AG08395 (cell line): ENCODE measurements around the gene NOMO2.
A peak's percentile ranks its signal among the peaks of the same experiment; 100 is the strongest.
"Not testable (repeated sequence)": the region's sequence is repeated elsewhere in the genome, so short reads cannot be mapped to it uniquely, and the experiment has no call there.

Experiments used
- DNase-seq: peaks from one replicate; pipeline ENCODE4 v3.0.0; 2012; ENCODE audit warnings: mixed read lengths, low spot score

NOMO2 gene, protein sequence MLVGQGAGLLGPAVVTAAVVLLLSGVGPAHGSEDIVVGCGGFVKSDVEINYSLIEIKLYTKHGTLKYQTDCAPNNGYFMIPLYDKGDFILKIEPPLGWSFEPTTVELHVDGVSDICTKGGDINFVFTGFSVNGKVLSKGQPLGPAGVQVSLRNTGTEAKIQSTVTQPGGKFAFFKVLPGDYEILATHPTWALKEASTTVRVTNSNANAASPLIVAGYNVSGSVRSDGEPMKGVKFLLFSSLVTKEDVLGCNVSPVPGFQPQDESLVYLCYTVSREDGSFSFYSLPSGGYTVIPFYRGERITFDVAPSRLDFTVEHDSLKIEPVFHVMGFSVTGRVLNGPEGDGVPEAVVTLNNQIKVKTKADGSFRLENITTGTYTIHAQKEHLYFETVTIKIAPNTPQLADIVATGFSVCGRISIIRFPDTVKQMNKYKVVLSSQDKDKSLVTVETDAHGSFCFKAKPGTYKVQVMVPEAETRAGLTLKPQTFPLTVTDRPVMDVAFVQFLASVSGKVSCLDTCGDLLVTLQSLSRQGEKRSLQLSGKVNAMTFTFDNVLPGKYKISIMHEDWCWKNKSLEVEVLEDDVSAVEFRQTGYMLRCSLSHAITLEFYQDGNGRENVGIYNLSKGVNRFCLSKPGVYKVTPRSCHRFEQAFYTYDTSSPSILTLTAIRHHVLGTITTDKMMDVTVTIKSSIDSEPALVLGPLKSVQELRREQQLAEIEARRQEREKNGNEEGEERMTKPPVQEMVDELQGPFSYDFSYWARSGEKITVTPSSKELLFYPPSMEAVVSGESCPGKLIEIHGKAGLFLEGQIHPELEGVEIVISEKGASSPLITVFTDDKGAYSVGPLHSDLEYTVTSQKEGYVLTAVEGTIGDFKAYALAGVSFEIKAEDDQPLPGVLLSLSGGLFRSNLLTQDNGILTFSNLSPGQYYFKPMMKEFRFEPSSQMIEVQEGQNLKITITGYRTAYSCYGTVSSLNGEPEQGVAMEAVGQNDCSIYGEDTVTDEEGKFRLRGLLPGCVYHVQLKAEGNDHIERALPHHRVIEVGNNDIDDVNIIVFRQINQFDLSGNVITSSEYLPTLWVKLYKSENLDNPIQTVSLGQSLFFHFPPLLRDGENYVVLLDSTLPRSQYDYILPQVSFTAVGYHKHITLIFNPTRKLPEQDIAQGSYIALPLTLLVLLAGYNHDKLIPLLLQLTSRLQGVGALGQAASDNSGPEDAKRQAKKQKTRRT

GRCh38 chr16:18561727-18562314 lies at the start of gene NOMO2:
Gene NOMO2 (minus strand): TSS chr16:18562097. CDS start chr16:18562040, 57 bp downstream.
- DNase-seq = not testable (repeated sequence)

DNA sequence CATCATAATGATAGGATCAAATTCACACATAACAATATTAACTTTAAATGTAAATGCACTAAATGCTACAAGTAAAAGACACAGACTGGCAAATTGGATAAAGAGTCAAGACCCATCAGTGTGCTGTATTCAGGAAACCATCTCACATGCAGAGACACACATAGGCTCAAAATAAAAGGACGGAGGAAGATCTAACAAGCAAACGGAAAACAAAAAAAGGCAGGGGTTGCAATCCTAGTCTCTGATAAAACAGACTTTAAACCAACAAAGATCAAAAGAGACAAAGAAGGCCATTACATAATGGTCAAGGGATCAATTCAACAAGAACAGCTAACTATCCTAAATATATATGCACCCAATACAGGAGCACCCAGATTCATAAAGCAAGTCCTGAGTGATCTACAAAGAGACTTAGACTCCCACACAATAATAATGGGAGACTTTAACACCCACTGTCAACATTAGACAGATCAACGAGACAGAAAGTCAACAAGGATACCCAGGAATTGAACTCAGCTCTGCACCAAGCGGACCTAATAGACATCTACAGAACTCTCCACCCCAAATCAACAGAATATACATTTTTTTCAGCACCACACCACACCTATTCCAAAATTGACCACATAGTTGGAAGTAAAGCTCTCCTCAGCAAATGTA lies 48.4 kb upstream of the NOMO2 start:
- DNase-seq = not testable (repeated sequence)

DNA sequence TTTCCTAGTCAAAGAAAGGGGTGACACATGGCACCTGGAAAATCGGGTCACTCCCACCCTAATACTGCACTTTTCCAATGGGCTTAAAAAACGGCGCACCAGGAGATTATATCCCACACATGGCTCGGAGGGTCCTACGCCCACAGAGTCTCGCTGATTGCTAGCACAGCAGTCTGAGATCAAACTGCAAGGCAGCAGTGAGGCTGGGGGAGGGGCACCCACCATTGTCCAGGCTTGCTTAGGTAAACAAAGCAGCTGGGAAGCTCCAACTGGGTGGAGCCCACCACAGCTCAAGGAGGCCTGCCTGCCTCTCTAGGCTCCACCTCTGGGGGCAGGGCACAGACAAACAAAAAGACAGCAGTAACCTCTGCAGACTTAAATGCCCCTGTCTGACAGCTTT lies 46.4 kb upstream of the NOMO2 start:
- DNase-seq = not testable (repeated sequence)

DNA sequence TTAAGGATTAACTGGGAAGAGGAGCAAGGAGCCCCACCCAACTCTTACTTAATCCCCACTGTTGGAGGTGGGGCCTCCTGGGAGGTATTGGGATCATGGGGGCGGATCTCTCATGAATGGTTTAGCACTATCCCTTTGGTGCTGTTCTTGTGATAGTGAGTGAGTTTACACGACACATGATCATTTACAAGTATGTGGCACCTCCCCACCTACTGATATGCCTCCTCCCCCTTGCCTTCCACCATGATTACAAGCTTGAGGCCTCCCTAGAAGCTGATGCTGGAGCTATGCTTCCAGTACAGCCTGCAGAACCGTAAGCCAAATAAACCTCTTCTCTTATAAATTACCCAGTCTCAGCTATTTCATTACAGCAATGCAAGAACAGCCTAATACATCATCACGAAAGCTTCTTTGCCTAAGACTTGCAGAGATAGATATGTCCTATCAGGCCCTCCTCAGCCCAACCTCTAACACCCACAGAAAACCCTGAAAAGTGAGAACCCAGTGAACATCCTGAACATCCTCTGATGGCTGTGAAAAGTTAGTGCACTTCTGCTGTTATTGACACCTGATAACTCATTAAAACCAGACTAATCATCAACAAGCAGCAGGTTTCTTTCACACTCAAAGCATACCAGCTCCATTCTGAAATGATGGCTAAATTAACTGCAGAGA lies 41.8 kb upstream of the NOMO2 start:
- not testable (repeated sequence) for DNase-seq

- DNase-seq = not testable (repeated sequence)
Observed at GRCh38 chr16:18598582-18598981, 36.7 kb upstream of the NOMO2 start.

DNA sequence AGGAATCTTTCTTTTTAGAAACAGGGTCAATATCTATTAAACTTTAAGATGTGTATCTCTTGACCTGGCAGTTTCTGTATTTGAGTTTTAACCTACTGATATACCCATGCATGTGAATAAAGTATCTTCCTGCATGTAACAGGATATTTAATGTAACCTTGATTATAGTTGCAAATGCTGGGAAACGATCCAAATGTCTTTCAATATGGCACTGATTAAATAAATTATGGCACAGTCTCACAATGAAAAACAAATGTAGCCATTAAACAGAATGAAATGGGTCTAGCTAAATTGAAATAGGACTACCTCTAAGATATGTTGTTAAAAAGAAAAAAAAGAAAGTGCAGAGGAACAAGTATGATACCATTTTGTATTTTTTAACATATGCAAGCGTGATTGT lies 35.8 kb upstream of the NOMO2 start:
- DNase-seq = not testable (repeated sequence)

DNA sequence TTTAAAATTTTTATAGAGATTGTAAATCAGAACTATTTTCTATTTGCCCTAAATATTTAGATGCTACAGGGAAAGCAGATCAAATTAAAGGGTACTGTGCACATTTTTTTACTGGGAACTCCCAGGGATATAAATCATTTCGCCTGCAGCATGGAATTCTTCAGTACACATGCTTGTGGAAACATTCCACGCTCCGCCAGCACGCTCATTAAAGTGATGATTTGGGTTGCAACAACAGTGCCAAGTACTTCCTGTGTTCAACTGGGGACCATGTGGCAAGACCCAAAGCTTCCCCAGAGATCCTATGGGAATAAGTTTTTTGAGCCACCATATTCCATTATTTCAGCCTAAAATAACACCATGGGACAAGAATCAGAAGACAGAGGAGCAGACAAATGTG lies 35.4 kb upstream of the NOMO2 start:
- DNase-seq = not testable (repeated sequence)

GRCh38 chr16:18595796-18596195 lies 33.9 kb upstream of the NOMO2 start:
- DNase-seq = not testable (repeated sequence)

- DNase-seq = peak; percentile 34
Observed at GRCh38 chr16:18594880-18595279, 33.0 kb upstream of the NOMO2 start.

DNA sequence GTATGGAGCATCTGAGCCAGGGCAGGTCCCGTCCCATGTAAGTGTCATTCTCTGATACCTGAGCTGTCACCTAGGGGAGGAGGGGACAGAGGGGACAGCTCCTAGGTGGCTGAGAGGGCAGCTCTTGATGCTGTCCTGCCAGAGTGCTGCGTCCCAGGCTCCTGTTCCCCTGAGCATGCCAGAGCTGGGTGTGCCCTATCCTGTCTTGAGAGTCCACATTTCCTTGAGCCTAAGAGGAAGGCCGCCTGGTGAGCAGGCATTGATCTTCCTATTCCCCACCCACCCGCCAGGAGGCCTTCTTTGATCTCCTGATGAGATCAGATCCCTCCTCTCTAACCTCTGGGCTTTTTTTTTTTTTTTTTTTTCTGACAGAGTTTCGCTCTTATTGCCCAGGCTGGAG lies 32.0 kb upstream of the NOMO2 start:
- DNase-seq = not testable (repeated sequence)

DNA sequence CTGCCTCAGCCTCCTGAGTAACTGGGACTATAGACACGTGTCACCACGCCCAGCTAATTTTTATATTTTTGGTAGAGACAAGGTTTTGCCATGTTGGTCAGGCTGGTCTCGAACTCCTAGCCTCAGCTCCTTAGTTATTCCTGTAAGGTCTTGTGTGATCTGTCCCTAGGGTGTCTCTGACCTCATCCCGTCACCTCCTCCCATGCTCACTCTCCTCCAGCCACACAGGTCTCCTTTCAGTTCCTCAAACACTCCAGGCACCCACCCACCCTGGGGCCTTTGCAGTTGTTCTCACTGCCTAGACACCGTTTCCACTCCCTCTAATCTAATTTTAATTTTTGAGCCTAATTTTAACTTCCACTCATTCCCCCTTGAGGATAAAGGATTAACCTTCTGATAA lies 31.1 kb upstream of the NOMO2 start:
- not testable (repeated sequence) for DNase-seq

DNA sequence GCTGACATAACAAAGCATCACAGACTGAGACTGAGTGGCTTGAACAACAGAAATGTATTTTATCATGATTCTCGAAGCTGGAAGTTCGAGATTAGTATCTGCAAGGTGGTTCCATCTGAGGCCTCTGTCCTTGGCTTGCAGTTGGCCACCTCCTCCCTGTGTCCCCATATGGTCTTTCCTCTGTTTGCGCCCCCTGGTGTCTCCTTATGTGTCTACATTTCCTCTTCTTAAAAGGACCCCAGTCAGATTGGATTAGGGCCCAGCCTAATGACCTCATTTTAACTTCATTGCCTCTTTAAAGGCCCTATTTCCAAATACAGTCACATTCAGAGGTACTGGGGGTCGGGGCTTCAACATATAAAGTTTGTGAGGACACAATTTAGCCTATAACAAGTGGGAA lies 30.0 kb upstream of the NOMO2 start:
- not testable (repeated sequence) for DNase-seq

GRCh38 chr16:18591441-18591840 lies 29.5 kb upstream of the NOMO2 start:
- not testable (repeated sequence) for DNase-seq

GRCh38 chr16:18589806-18590205 lies 27.9 kb upstream of the NOMO2 start:
- DNase-seq = not testable (repeated sequence)

DNA sequence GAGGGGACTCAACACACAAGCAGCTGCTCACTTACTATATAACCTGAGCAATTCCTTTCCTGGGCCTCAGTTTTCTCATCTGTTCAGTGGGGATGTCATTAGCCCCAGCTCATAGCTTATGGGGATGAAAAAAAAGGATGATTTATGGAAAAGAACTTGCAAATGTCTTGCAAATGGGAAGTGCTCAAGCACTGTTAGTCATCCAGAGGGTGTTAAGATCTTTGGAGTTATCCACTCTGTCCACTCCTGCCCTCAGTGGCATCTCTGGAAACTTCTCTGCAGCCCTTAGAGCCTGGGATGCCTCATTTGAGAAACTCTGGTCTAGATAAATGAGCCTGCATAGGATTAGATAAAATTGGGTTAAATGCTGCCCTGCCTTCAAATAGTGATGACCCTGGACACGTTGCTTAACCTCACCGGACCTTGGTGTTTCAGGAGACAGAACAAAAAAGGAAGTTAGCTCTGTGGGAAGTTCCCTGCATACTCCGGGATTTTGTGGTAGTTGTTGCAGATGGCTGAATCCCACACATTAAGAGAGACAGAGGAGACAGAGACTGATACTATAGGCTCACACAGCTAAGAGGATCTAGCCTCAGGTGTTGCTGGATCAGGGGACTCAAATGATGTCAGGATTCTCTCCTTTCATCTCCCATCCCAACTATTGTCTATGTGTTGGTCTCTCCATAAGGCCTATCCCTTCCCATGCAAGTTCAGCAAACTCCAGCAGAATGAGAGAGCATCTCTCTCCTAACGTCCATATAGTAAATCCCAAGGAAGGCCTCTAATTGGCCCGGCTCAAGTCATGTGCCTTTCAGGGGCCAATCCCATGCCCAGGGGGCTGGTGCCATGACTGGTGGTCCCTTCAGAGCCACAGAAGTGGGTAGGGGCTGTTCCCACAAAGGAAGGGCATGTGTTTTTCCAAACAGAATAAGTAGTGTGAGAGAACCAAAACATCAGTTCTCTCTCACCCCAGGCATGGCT lies 25.0 kb upstream of the NOMO2 start:
- not testable (repeated sequence) for DNase-seq

- DNase-seq = not testable (repeated sequence)
Observed at GRCh38 chr16:18585789-18586188, 23.9 kb upstream of the NOMO2 start.

GRCh38 chr16:18582902-18583301 lies 21.0 kb upstream of the NOMO2 start:
- no peak for DNase-seq

- not testable (repeated sequence) for DNase-seq
Observed at GRCh38 chr16:18580396-18580795, 18.5 kb upstream of the NOMO2 start.

DNA sequence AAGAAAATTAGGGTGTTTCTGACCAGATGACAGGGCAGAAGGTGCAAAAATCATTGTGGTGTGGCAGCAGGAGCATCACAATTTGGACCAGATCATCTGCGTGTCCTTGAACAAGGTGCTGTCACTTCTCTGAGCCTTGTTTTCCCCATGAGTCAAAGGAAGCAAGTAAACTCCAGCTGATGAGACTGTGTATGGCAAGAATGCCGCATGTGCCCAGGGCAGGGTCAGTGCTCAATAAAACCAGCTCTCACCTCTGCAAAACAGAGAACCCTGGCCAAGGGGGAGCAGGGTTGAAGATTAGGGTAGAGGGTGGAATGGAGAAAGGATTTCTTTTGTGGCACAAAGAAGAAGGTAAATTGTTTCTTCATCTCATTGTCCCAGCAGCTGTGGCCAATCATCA lies 17.4 kb upstream of the NOMO2 start:
- not testable (repeated sequence) for DNase-seq
